Upper lobe of left lung (tissue), 6 donors: ENCODE results near the gene HECA. TPM values are rescaled to one million over a fixed set of nuclear protein-coding genes. Genes with fewer than 3 reads are reported as not detected.

Source experiments
- ATAC-seq, 2 donors: fragments of 200-7000 bp; cut with Tn5 transposase; one replicate each; pipeline ENCODE4 v1.9.1; 2022; ENCODE audit warnings: mild to moderate bottlenecking in 2 of 2, moderate library complexity in 2 of 2; ENCODE audit not compliant: low FRiP score in 2 of 2
- DNase-seq, 2 donors: peaks; one replicate each; pipeline ENCODE4 v3.0.0-alpha.2; 2019 to 2020
- H3K27ac ChIP-seq, 4 donors: fragments of 200-600 bp; sonication (generic); one replicate each; pipeline ENCODE4 v1.5.1; 2016 to 2019
- H3K27me3 ChIP-seq, 4 donors: fragments of 200-600 bp; sonication (generic); one replicate each; pipeline ENCODE4 v1.5.1; 2017 to 2019
- H3K36me3 ChIP-seq, 4 donors: fragments of 200-600 bp; sonication (generic); one replicate each; pipeline ENCODE4 v1.5.1; 2016 to 2019
- H3K4me1 ChIP-seq, 4 donors: fragments of 200-600 bp; sonication (generic); one replicate each; pipeline ENCODE4 v1.5.1; 2018 to 2019
- H3K4me3 ChIP-seq, 4 donors: fragments of 200-600 bp; sonication (generic); one replicate each; pipeline ENCODE4 v1.5.1; 2017 to 2019; ENCODE audit warnings: mild to moderate bottlenecking in 2 of 4, moderate library complexity in 1 of 4
- H3K9me3 ChIP-seq, 4 donors: fragments of 200-600 bp; sonication (generic); one replicate each; pipeline ENCODE4 v1.5.1; 2018 to 2019
- EP300 ChIP-seq, 4 donors: sonication (generic); formaldehyde crosslinking; IDR thresholded peaks; one replicate each; pipeline ENCODE4 v1.5.1; 2017; ENCODE audit warnings: antibody characterized with exemption in 4 of 4, control low read depth in 2 of 4
- POLR2A ChIP-seq, 4 donors: fragments of 450-650 bp; IDR thresholded peaks; one replicate each; pipeline ENCODE4 v1.5.1; 2016 to 2017; ENCODE audit warnings: antibody characterized with exemption in 4 of 4, mild to moderate bottlenecking in 2 of 4
- POLR2AphosphoS5 ChIP-seq, 2 donors: sonication (generic); formaldehyde crosslinking; IDR thresholded peaks; one replicate each; pipeline ENCODE4 v1.5.1; 2017; ENCODE audit warnings: antibody characterized with exemption in 2 of 2
- WGBS, 2 donors: methylation state at CpG; one replicate each; pipeline ENCODE4 v1.1.5; 2017 to 2018; 5-methylcytosine and 5-hydroxymethylcytosine counted together
- total RNA-seq, 6 donors: library from RNA; depleted of rRNA in 4 of 6; stranded (reverse); fragments of >200 nt in 4 of 6; gene quantifications; one replicate each; pipeline versions ENCODE4 v1.1.0 to v1.2.1, GENCODE V29; 2016 to 2021
- TF ChIP-seq, protein P1 (sequence below), 6 experiments: fragments of 450-650 bp in 4 of 6; fragments of 200-600 bp in 2 of 6; sonication (generic) in 2 of 6; IDR thresholded peaks; one replicate each; pipeline ENCODE4 v1.5.1; 2016 to 2019; ENCODE audit warnings: antibody characterized with exemption in 6 of 6
- donor health status: DM: no; HTN: no; CAD: no; lungs with moderate emphysema.
- donor health status: DM: no; HTN: yes; CAD: no; lungs with severe emphysema.

Gene HECA
- 10 to 100 TPM; 34.4 to 57.6 (median 41.2) TPM for total RNA-seq

- H3K9me3 ChIP-seq, result no peaks in the 10 kb centered on the region
- H3K36me3 ChIP-seq, result no peaks in the 10 kb centered on the region
- peaks cover 29 to 45% (median 36%) of the 10 kb centered on the region in 4 donors for H3K4me1 ChIP-seq
- ATAC-seq, result peak; percentile 95 to 96
- whole genome bisulfite sequencing, 2 donors, result 1 to 2% methylated on average over 16 to 25 of the region's 105 CpGs
- no peaks in the 10 kb centered on the region for H3K27me3 ChIP-seq
- DNase-seq, result peak; percentile 99
- TF ChIP-seq EP300 (IDR thresholded peaks at IDR 0.05), result no peak
- TF ChIP-seq POLR2A (IDR thresholded peaks at IDR 0.05), result peak in 3 of 4 donors; percentile 95 to 97 (median 97)
- peak; percentile 79 to 95 for TF ChIP-seq POLR2AphosphoS5 (IDR thresholded peaks at IDR 0.05)
- TF ChIP-seq, protein P1, sequence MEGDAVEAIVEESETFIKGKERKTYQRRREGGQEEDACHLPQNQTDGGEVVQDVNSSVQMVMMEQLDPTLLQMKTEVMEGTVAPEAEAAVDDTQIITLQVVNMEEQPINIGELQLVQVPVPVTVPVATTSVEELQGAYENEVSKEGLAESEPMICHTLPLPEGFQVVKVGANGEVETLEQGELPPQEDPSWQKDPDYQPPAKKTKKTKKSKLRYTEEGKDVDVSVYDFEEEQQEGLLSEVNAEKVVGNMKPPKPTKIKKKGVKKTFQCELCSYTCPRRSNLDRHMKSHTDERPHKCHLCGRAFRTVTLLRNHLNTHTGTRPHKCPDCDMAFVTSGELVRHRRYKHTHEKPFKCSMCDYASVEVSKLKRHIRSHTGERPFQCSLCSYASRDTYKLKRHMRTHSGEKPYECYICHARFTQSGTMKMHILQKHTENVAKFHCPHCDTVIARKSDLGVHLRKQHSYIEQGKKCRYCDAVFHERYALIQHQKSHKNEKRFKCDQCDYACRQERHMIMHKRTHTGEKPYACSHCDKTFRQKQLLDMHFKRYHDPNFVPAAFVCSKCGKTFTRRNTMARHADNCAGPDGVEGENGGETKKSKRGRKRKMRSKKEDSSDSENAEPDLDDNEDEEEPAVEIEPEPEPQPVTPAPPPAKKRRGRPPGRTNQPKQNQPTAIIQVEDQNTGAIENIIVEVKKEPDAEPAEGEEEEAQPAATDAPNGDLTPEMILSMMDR (IDR thresholded peaks at IDR 0.05), result peak in 3 of 6 experiments; percentile 15 to 46 (median 18)
- peak within 1 kb of the TSS; percentile 93 to 98 (median 96) for H3K27ac ChIP-seq
- H3K4me3 ChIP-seq, result peak within 1 kb of the TSS; percentile 72 to 87 (median 84)
These were observed at the start of gene HECA for GRCh38 chr6:139134817-139135577. Gene HECA, plus strand, starts transcription at chr6:139135080. Its CDS starts 317 bp downstream, at chr6:139135397.

DNA sequence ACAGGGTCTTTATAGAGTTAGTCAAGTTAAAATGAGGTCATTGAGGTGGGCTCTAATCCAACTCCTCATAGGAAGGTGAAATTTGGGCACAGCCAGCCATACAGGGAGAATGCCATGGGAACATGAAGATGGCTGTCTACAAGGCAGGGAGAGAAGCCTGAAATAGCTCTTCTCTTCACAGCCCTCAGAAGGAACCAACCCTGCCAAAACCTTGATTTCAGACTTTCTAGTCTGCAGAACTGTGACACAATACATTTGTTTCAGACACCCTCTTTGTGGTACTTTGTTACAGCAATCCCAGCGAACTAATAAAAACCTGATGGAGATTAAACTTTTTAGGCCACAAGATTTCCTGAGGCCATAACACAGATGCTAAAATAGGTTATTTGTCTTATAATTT lies 43.1 kb upstream of the HECA start:
- no peaks in the 10 kb centered on the region for H3K27me3 ChIP-seq
- 88 to 94% methylated on average over 1 of the region's 1 CpG for WGBS, 2 donors
- no peaks in the 10 kb centered on the region for H3K9me3 ChIP-seq
- no peak overlapping the region for H3K4me3 ChIP-seq
- TF ChIP-seq POLR2AphosphoS5 (IDR thresholded peaks at IDR 0.05) (no peak), POLR2A (IDR thresholded peaks at IDR 0.05) (no peak), EP300 (IDR thresholded peaks at IDR 0.05) (no peak)
- TF ChIP-seq, protein P1 (IDR thresholded peaks at IDR 0.05), result no peak
- no peak overlapping the region for H3K27ac ChIP-seq
- H3K4me1 ChIP-seq, result no peaks in the 10 kb centered on the region
- H3K36me3 ChIP-seq, result no peaks in the 10 kb centered on the region
- DNase-seq (no peak), ATAC-seq (no peak)

DNA sequence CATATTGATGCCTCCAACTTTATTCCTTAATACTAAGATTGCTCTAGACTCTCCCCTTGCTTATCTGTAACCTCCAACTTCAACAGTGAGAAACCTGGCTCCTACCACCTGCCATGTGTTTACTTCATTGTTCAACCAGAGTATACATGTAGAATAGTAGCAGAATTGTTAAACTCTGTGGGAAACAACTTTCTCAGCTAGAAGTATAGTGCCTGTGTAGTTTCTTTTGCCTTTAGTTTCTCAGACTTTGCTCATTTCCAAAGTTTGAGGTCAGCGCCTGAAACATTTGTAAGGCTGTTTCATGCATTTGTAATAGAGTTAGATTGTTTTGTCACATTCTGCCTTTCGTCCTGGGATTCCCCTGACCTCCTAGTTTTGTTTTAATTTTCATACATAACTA lies 34.9 kb upstream of the HECA start:
- Histone ChIP-seq H3K27ac (no peak overlapping the region), H3K27me3 (no peaks in the 10 kb centered on the region), H3K9me3 (no peaks in the 10 kb centered on the region), H3K36me3 (no peaks in the 10 kb centered on the region), H3K4me1 (no peaks in the 10 kb centered on the region), H3K4me3 (no peak overlapping the region)
- ATAC-seq (no peak), DNase-seq (no peak)
- 82 to 86% methylated on average over 2 of the region's 2 CpGs for WGBS, 2 donors
- TF ChIP-seq, protein P1 (IDR thresholded peaks at IDR 0.05), result no peak
- TF ChIP-seq POLR2A (IDR thresholded peaks at IDR 0.05) (no peak), EP300 (IDR thresholded peaks at IDR 0.05) (no peak), POLR2AphosphoS5 (IDR thresholded peaks at IDR 0.05) (no peak)

- 89 to 91% methylated on average over 6 of the region's 6 CpGs for WGBS, 2 donors
- no peak overlapping the region for H3K4me3 ChIP-seq
These were observed 27.8 kb upstream of the HECA start for GRCh38 chr6:139107051-139107450.

More at GRCh38 chr6:139107051-139107450, 27.8 kb upstream of the HECA start:
- Histone ChIP-seq H3K36me3 (no peaks in the 10 kb centered on the region), H3K27ac (no peak overlapping the region), H3K27me3 (no peaks in the 10 kb centered on the region), H3K9me3 (no peaks in the 10 kb centered on the region), H3K4me1 (no peaks in the 10 kb centered on the region)
- ATAC-seq, result no peak
- TF ChIP-seq EP300 (IDR thresholded peaks at IDR 0.05) (no peak), POLR2A (IDR thresholded peaks at IDR 0.05) (no peak), POLR2AphosphoS5 (IDR thresholded peaks at IDR 0.05) (no peak)
- TF ChIP-seq, protein P1 (IDR thresholded peaks at IDR 0.05), result no peak
- no peak for DNase-seq
